HL-60 (cell line): ENCODE results near the gene EIF4A3.

Experiments
- GABPA ChIP-seq: IDR thresholded peaks from 2 replicates; pipeline ENCODE4 v1.6.1; 2012; ENCODE audit warnings: low read depth
- TF ChIP-seq, protein P1 (sequence below): IDR thresholded peaks from one replicate; pipeline ENCODE4 v1.5.1; 2011; ENCODE audit warnings: low read length, control low read depth, inconsistent platforms; ENCODE audit not compliant: insufficient read depth
- TF ChIP-seq, protein P2 (sequence below): IDR thresholded peaks from 2 replicates; pipeline ENCODE4 v1.6.1; 2012; ENCODE audit warnings: low read depth; ENCODE audit not compliant: insufficient replicate concordance

DNA sequence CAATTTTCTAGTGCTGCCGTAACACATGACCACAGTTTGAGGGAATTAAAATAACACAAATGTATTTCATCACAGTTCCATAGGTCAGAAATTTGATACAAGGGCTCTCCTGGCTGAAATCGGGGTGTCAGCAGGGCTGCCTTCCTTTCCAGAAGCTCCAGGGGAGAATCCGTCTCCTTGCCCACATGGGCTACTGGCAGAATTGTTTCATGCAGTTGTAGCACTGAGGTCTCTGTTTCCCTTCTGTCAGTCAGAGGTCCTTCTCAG is 20.5 kb downstream of the EIF4A3 start:
- TF ChIP-seq, protein P1, sequence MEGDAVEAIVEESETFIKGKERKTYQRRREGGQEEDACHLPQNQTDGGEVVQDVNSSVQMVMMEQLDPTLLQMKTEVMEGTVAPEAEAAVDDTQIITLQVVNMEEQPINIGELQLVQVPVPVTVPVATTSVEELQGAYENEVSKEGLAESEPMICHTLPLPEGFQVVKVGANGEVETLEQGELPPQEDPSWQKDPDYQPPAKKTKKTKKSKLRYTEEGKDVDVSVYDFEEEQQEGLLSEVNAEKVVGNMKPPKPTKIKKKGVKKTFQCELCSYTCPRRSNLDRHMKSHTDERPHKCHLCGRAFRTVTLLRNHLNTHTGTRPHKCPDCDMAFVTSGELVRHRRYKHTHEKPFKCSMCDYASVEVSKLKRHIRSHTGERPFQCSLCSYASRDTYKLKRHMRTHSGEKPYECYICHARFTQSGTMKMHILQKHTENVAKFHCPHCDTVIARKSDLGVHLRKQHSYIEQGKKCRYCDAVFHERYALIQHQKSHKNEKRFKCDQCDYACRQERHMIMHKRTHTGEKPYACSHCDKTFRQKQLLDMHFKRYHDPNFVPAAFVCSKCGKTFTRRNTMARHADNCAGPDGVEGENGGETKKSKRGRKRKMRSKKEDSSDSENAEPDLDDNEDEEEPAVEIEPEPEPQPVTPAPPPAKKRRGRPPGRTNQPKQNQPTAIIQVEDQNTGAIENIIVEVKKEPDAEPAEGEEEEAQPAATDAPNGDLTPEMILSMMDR = no peak
- TF ChIP-seq GABPA = no peak
- TF ChIP-seq, protein P2, sequence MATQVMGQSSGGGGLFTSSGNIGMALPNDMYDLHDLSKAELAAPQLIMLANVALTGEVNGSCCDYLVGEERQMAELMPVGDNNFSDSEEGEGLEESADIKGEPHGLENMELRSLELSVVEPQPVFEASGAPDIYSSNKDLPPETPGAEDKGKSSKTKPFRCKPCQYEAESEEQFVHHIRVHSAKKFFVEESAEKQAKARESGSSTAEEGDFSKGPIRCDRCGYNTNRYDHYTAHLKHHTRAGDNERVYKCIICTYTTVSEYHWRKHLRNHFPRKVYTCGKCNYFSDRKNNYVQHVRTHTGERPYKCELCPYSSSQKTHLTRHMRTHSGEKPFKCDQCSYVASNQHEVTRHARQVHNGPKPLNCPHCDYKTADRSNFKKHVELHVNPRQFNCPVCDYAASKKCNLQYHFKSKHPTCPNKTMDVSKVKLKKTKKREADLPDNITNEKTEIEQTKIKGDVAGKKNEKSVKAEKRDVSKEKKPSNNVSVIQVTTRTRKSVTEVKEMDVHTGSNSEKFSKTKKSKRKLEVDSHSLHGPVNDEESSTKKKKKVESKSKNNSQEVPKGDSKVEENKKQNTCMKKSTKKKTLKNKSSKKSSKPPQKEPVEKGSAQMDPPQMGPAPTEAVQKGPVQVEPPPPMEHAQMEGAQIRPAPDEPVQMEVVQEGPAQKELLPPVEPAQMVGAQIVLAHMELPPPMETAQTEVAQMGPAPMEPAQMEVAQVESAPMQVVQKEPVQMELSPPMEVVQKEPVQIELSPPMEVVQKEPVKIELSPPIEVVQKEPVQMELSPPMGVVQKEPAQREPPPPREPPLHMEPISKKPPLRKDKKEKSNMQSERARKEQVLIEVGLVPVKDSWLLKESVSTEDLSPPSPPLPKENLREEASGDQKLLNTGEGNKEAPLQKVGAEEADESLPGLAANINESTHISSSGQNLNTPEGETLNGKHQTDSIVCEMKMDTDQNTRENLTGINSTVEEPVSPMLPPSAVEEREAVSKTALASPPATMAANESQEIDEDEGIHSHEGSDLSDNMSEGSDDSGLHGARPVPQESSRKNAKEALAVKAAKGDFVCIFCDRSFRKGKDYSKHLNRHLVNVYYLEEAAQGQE = no peak
